ENCODE results near the gene ADAMTS3.
A peak's percentile ranks its signal among the peaks of the same experiment; 100 is the strongest.

ADAMTS3 gene

GRCh38 chr4:72330381-72330780 lies 238.6 kb downstream of the ADAMTS3 start:
- TF ChIP-seq CSDC2 (CRISPR knock-in tag; IDR thresholded peaks at IDR 0.05), result no peak
- no peak for TF ChIP-seq POU6F1 (CRISPR knock-in tag; IDR thresholded peaks at IDR 0.05; ENCODE audit: borderline replicate concordance, low read depth)
- TF ChIP-seq TOX (CRISPR knock-in tag; IDR thresholded peaks at IDR 0.05; ENCODE audit: borderline replicate concordance), result no peak
- TF ChIP-seq ZFP3 (CRISPR knock-in tag; IDR thresholded peaks at IDR 0.05), result no peak
- TF ChIP-seq ZC3H10 (CRISPR knock-in tag; IDR thresholded peaks at IDR 0.05), result no peak
- TF ChIP-seq TSHZ2 (CRISPR knock-in tag; IDR thresholded peaks at IDR 0.05), result no peak
- no peak for TF ChIP-seq PPARA (CRISPR knock-in tag; IDR thresholded peaks at IDR 0.05; ENCODE audit: borderline replicate concordance)
- TF ChIP-seq CREB5 (CRISPR knock-in tag; IDR thresholded peaks at IDR 0.05; ENCODE audit: low read depth), result no peak
- TF ChIP-seq ZFP30 (CRISPR knock-in tag; IDR thresholded peaks at IDR 0.05), result no peak
- no peak for TF ChIP-seq ESRRG (CRISPR knock-in tag; IDR thresholded peaks at IDR 0.05)
- TF ChIP-seq TCF4 (CRISPR knock-in tag; IDR thresholded peaks at IDR 0.05; ENCODE audit: borderline replicate concordance), result no peak
- no peak for TF ChIP-seq OSR1 (CRISPR knock-in tag; IDR thresholded peaks at IDR 0.05)
- TF ChIP-seq RARB (CRISPR knock-in tag; IDR thresholded peaks at IDR 0.05), result no peak
- no peak for TF ChIP-seq SNAI2 (CRISPR knock-in tag; IDR thresholded peaks at IDR 0.05)
- no peak for TF ChIP-seq PATZ1 (CRISPR knock-in tag; IDR thresholded peaks at IDR 0.05; ENCODE audit: borderline replicate concordance)
- TF ChIP-seq ZNF70 (CRISPR knock-in tag; IDR thresholded peaks at IDR 0.05), result no peak
- no peak for TF ChIP-seq ARNTL (CRISPR knock-in tag; IDR thresholded peaks at IDR 0.05; ENCODE audit: borderline replicate concordance, low read depth)
- no peak for TF ChIP-seq BACH2 (CRISPR knock-in tag; IDR thresholded peaks at IDR 0.05; ENCODE audit: borderline replicate concordance)
- ATAC-seq, result no peak

GRCh38 chr4:72326692-72327632 lies 242.1 kb downstream of the ADAMTS3 start:
- TF ChIP-seq ZFP30 (CRISPR knock-in tag; IDR thresholded peaks at IDR 0.05), result no peak
- TF ChIP-seq SNAI2 (CRISPR knock-in tag; IDR thresholded peaks at IDR 0.05), result no peak
- no peak for TF ChIP-seq ZNF70 (CRISPR knock-in tag; IDR thresholded peaks at IDR 0.05)
- no peak for TF ChIP-seq PPARA (CRISPR knock-in tag; IDR thresholded peaks at IDR 0.05; ENCODE audit: borderline replicate concordance)
- ATAC-seq, result peak; percentile 41; the same call in 2 of the 3 replicates

- no peak for ATAC-seq
- TF ChIP-seq ARNTL (CRISPR knock-in tag; IDR thresholded peaks at IDR 0.05; ENCODE audit: borderline replicate concordance, low read depth) (no peak), PPARA (CRISPR knock-in tag; IDR thresholded peaks at IDR 0.05; ENCODE audit: borderline replicate concordance) (no peak), CREB5 (CRISPR knock-in tag; IDR thresholded peaks at IDR 0.05; ENCODE audit: low read depth) (no peak), TOX (CRISPR knock-in tag; IDR thresholded peaks at IDR 0.05; ENCODE audit: borderline replicate concordance) (no peak), TSHZ2 (CRISPR knock-in tag; IDR thresholded peaks at IDR 0.05) (no peak), ISL1 (CRISPR knock-in tag; IDR thresholded peaks at IDR 0.05) (no peak)
Observed at GRCh38 chr4:72325215-72325614, 243.8 kb downstream of the ADAMTS3 start.

Measured in SK-N-SH treated with all-trans-retinoic acid at 6 μM for 48 hours (cell line).